Measurements from ENCODE around the gene TGM2. TPM values are rescaled to one million over a fixed set of nuclear protein-coding genes. Genes with fewer than 3 reads are reported as not detected.

Gene TGM2
- polyA plus RNA-seq, 6 donors from 2014 or later, result 0.21 to 0.29 TPM; not detected in 4

GRCh38 chr20:38125157-38126056 is 39.7 kb downstream of the TGM2 start:
- H3K27me3 Mint-ChIP-seq, result peaks cover 0 to 2% (median 0%) of the 10 kb centered on the region in 3 donors
- no peak overlapping the region for H3K27ac Mint-ChIP-seq
- H3K36me3 Mint-ChIP-seq, result no peaks in the 10 kb centered on the region
- DNase-seq, result no peak
- no peak overlapping the region for H3K4me3 Mint-ChIP-seq
- no peaks in the 10 kb centered on the region for H3K9me3 Mint-ChIP-seq
- no peak for ATAC-seq (ENCODE audit: low read depth in 2 of 2)
- no peaks in the 10 kb centered on the region for H3K4me1 Mint-ChIP-seq

GRCh38 chr20:38123021-38123587 is 42.0 kb downstream of the TGM2 start:
- Mint-ChIP-seq H3K4me3 (no peak overlapping the region), H3K36me3 (no peaks in the 10 kb centered on the region), H3K4me1 (no peaks in the 10 kb centered on the region), H3K27ac (no peak overlapping the region), H3K27me3 (no peaks in the 10 kb centered on the region), H3K9me3 (no peaks in the 10 kb centered on the region)
- DNase-seq (no peak), ATAC-seq (ENCODE audit: low read depth in 2 of 2) (no peak)

- Mint-ChIP-seq H3K36me3 (no peaks in the 10 kb centered on the region), H3K27ac (no peak overlapping the region), H3K4me3 (no peak overlapping the region), H3K9me3 (no peaks in the 10 kb centered on the region), H3K27me3 (no peaks in the 10 kb centered on the region), H3K4me1 (no peaks in the 10 kb centered on the region)
- no peak for DNase-seq
- no peak for ATAC-seq (ENCODE audit: low read depth in 2 of 2)
These were observed 43.3 kb downstream of the TGM2 start for GRCh38 chr20:38121741-38122140.

GRCh38 chr20:38120625-38120988 is 44.5 kb downstream of the TGM2 start:
- H3K4me1 Mint-ChIP-seq, result no peaks in the 10 kb centered on the region

GRCh38 chr20:38119446-38119845 is 45.6 kb downstream of the TGM2 start:
- no peaks in the 10 kb centered on the region for H3K9me3 Mint-ChIP-seq
- H3K4me3 Mint-ChIP-seq, result no peak overlapping the region
- ATAC-seq (ENCODE audit: low read depth in 2 of 2) (no peak), DNase-seq (no peak)
- H3K27ac Mint-ChIP-seq, result no peak overlapping the region
- H3K36me3 Mint-ChIP-seq, result no peaks in the 10 kb centered on the region
- peaks cover 0 to 4% (median 0%) of the 10 kb centered on the region in 3 donors for H3K4me1 Mint-ChIP-seq
- no peaks in the 10 kb centered on the region for H3K27me3 Mint-ChIP-seq

More at GRCh38 chr20:38120625-38120988, 44.5 kb downstream of the TGM2 start:
- Mint-ChIP-seq H3K27me3 (no peaks in the 10 kb centered on the region), H3K36me3 (no peaks in the 10 kb centered on the region), H3K27ac (peak overlapping the region in 2 of 6 donors; percentile 38 to 44), H3K9me3 (no peaks in the 10 kb centered on the region), H3K4me3 (no peak overlapping the region)
- DNase-seq, result no peak
- ATAC-seq (ENCODE audit: low read depth in 2 of 2), result no peak

GRCh38 chr20:38117635-38118034 is 47.4 kb downstream of the TGM2 start:
- H3K9me3 Mint-ChIP-seq, result no peaks in the 10 kb centered on the region
- ATAC-seq (ENCODE audit: low read depth in 2 of 2), result no peak
- DNase-seq, result no peak
- peak overlapping the region in 1 of 6 donors; percentile 77 for H3K27ac Mint-ChIP-seq
- H3K4me3 Mint-ChIP-seq, result no peak overlapping the region
- H3K4me1 Mint-ChIP-seq, result peaks cover 0 to 4% (median 0%) of the 10 kb centered on the region in 3 donors
- H3K27me3 Mint-ChIP-seq, result no peaks in the 10 kb centered on the region
- H3K36me3 Mint-ChIP-seq, result no peaks in the 10 kb centered on the region

- H3K9me3 Mint-ChIP-seq, result no peaks in the 10 kb centered on the region
- H3K27ac Mint-ChIP-seq, result peak overlapping the region in 2 of 6 donors; percentile 8 to 77
- no peak for ATAC-seq (ENCODE audit: low read depth in 2 of 2)
- H3K27me3 Mint-ChIP-seq, result no peaks in the 10 kb centered on the region
- no peaks in the 10 kb centered on the region for H3K36me3 Mint-ChIP-seq
- peaks cover 0 to 4% (median 0%) of the 10 kb centered on the region in 3 donors for H3K4me1 Mint-ChIP-seq
- no peak overlapping the region for H3K4me3 Mint-ChIP-seq
- no peak for DNase-seq
These were observed 47.9 kb downstream of the TGM2 start for GRCh38 chr20:38117205-38117604.

GRCh38 chr20:38116409-38117165 is 48.5 kb downstream of the TGM2 start:
- no peaks in the 10 kb centered on the region for H3K9me3 Mint-ChIP-seq
- peak overlapping the region in 2 of 6 donors; percentile 0 to 40 for H3K27ac Mint-ChIP-seq
- ATAC-seq (ENCODE audit: low read depth in 2 of 2), result no peak
- H3K4me1 Mint-ChIP-seq, result peaks cover 0 to 4% (median 4%) of the 10 kb centered on the region in 3 donors
- H3K27me3 Mint-ChIP-seq, result no peaks in the 10 kb centered on the region
- H3K4me3 Mint-ChIP-seq, result no peak overlapping the region
- H3K36me3 Mint-ChIP-seq, result no peaks in the 10 kb centered on the region
- no peak for DNase-seq

GRCh38 chr20:38115896-38116295 is 49.2 kb downstream of the TGM2 start:
- ATAC-seq (ENCODE audit: low read depth in 2 of 2), result no peak
- no peak for DNase-seq
- no peak overlapping the region for H3K27ac Mint-ChIP-seq
- no peaks in the 10 kb centered on the region for H3K27me3 Mint-ChIP-seq
- H3K9me3 Mint-ChIP-seq, result no peaks in the 10 kb centered on the region
- H3K4me3 Mint-ChIP-seq, result no peak overlapping the region
- peaks cover 0 to 4% (median 4%) of the 10 kb centered on the region in 3 donors for H3K4me1 Mint-ChIP-seq
- H3K36me3 Mint-ChIP-seq, result no peaks in the 10 kb centered on the region

GRCh38 chr20:38115205-38115604 is 49.9 kb downstream of the TGM2 start:
- ATAC-seq (ENCODE audit: low read depth in 2 of 2), result peak; percentile 37
- Mint-ChIP-seq H3K36me3 (no peaks in the 10 kb centered on the region), H3K27ac (peak overlapping the region in 1 of 6 donors; percentile 39), H3K4me3 (no peak overlapping the region), H3K27me3 (no peaks in the 10 kb centered on the region), H3K9me3 (no peaks in the 10 kb centered on the region), H3K4me1 (peaks cover 0 to 4% (median 4%) of the 10 kb centered on the region in 3 donors)
- no peak for DNase-seq

- no peak for ATAC-seq (ENCODE audit: low read depth in 2 of 2)
- no peak overlapping the region for H3K4me3 Mint-ChIP-seq
These were observed 50.7 kb downstream of the TGM2 start for GRCh38 chr20:38114353-38114791.

GRCh38 chr20:38113401-38114325 is 51.4 kb downstream of the TGM2 start:
- Mint-ChIP-seq H3K9me3 (no peaks in the 10 kb centered on the region), H3K4me1 (peaks cover 0 to 4% (median 4%) of the 10 kb centered on the region in 3 donors), H3K36me3 (no peaks in the 10 kb centered on the region), H3K27me3 (no peaks in the 10 kb centered on the region), H3K27ac (no peak overlapping the region), H3K4me3 (no peak overlapping the region)
- ATAC-seq (ENCODE audit: low read depth in 2 of 2), result no peak
- no peak for DNase-seq

More at GRCh38 chr20:38114353-38114791, 50.7 kb downstream of the TGM2 start:
- Mint-ChIP-seq H3K27ac (no peak overlapping the region), H3K27me3 (no peaks in the 10 kb centered on the region), H3K9me3 (no peaks in the 10 kb centered on the region), H3K4me1 (peaks cover 0 to 4% (median 4%) of the 10 kb centered on the region in 3 donors), H3K36me3 (no peaks in the 10 kb centered on the region)
- no peak for DNase-seq

GRCh38 chr20:38112930-38113294 is 52.2 kb downstream of the TGM2 start:
- no peak overlapping the region for H3K27ac Mint-ChIP-seq
- H3K4me3 Mint-ChIP-seq, result no peak overlapping the region
- peaks cover 0 to 4% (median 4%) of the 10 kb centered on the region in 3 donors for H3K4me1 Mint-ChIP-seq
- no peaks in the 10 kb centered on the region for H3K36me3 Mint-ChIP-seq
- no peak for DNase-seq
- H3K27me3 Mint-ChIP-seq, result no peaks in the 10 kb centered on the region
- no peaks in the 10 kb centered on the region for H3K9me3 Mint-ChIP-seq
- ATAC-seq (ENCODE audit: low read depth in 2 of 2), result no peak
